GM21423 (cell line): ENCODE measurements around the gene CEP83.
"Not testable (repeated sequence)": the region's sequence is repeated elsewhere in the genome, so short reads cannot be mapped to it uniquely, and the experiment has no call there.

Source experiments
- ATAC-seq: cut with Tn5 transposase; IDR thresholded peaks from one replicate; pipeline ENCODE4 v1.9.1; 2021; ENCODE audit warnings: mild to moderate bottlenecking, moderate library complexity; ENCODE audit not compliant: unreplicated experiment

The CEP83 gene, protein sequence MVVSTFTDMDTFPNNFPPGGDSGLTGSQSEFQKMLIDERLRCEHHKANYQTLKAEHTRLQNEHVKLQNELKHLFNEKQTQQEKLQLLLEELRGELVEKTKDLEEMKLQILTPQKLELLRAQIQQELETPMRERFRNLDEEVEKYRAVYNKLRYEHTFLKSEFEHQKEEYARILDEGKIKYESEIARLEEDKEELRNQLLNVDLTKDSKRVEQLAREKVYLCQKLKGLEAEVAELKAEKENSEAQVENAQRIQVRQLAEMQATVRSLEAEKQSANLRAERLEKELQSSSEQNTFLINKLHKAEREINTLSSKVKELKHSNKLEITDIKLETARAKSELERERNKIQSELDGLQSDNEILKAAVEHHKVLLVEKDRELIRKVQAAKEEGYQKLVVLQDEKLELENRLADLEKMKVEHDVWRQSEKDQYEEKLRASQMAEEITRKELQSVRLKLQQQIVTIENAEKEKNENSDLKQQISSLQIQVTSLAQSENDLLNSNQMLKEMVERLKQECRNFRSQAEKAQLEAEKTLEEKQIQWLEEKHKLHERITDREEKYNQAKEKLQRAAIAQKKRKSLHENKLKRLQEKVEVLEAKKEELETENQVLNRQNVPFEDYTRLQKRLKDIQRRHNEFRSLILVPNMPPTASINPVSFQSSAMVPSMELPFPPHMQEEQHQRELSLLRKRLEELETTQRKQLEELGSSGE

GRCh38 chr12:94459728-94460615, at the start of gene CEP83:
Gene CEP83, minus strand, starts transcription at chr12:94459867. Its CDS starts 47,377 bp downstream, at chr12:94412490.
- peak; percentile 99 for ATAC-seq

- no peak for ATAC-seq
These were observed 49.6 kb upstream of the CEP83 start for GRCh38 chr12:94509317-94509716.

- ATAC-seq: no peak
These were observed 47.8 kb upstream of the CEP83 start for GRCh38 chr12:94507455-94507854.

- ATAC-seq: no peak
These were observed 44.7 kb upstream of the CEP83 start for GRCh38 chr12:94504386-94504785.

DNA sequence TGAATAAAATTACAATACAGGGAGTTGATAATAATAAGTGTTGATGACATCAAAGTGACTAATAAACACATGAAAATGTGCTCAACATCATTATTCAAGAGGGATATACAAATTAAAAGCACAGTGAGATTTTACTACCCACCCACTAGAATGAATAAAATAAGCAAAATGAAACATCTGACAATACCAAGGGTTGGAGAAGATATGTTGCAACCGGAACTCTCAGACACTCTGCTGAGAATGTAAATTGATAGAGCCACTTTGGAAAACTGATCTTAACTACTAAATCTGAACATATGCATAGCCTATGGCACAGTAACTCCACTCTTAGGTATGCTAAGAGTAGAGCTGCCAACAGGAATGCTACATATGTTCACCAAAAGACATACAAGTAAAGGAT, 44.0 kb upstream of the CEP83 start:
- no peak for ATAC-seq

DNA sequence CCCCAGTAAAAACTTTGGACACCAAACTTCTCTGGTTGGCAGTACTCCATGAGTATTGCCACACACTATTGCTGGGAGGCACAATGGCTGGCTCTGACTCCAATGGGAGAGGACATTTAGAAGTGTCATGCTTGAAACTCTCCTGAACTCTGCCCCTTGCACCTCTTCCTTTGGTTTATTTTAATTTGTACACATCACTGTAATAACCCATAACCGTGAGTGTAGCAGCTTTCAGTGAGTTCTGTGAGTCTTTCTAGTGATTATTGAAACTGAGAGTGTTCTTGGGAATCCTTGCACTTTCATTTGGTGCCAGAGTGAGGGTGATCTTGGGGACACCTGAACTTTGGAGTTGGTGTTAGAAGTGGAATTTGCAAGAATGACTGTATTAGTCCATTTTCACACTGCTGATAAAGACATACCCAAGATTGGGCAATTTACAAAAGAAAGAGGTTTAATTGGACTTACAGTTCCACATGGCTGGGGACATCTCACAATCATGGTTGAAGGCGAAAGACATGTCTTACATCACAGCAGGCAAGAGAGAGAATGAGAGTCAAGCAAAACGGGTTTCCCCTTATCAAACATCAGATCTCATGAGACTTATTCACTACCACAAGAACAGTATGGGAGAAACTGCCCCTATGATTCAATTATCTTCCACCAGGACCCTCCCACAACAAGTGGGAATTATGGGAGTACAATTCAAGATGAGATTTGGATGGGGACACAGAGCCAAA, 41.3 kb upstream of the CEP83 start:
- ATAC-seq: no peak

DNA sequence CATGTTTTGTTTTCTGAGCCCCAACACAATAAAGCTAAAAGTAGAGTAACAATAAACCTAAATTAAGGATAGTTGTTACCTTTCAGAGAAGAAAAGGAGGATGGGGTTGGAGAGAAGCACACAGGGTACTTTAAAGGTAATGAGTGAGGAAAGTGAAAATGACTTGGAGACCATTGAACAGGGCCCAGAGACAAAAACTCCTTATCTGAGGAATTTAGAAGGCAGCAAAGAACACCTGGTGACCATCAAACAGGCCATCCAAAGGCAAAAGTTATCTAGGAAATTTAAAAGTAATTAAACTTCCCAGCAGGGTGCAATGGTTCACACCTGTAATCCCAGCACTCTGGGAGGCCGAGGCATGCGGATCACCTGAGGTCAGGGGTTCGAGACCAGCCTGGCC, 39.0 kb upstream of the CEP83 start:
- ATAC-seq: no peak

DNA sequence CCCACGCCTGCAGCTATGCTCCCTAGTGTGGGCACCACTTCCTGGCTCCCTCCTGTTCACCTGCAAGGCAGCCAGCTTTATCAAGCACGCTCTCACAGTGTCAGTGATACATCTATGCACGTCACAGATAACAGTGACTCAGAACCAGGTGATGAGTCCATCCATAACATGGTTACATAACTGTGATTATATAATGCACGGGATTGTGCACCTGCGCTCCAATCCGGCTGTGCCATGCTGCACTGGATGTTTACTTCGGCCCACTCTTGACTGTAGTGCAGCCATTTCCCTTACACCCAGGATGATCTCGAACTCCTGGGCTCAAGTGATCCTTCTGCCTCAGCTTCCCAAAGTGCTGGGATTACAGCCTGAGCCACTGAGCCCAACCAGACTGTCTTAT, 38.4 kb upstream of the CEP83 start:
- ATAC-seq: no peak

- ATAC-seq: no peak
These were observed 35.9 kb upstream of the CEP83 start for GRCh38 chr12:94495445-94496115.

DNA sequence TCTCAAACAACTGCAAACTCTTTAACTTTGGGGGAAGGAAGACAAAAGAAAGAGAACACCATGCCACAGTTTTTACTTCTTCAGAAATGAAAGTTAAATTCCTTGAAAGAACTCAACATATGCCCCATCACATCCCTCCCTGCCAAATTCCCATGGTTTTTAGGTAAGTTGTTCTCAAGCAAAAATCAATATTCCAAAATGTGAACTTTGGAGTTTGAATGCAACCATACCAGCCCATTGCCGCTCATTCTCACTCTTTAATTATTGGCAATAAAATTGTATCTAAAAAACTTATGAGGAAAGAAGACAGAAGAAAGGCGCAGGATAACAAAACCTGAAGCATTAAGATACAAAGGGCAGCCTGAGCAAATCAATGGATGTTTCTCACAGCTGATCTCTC, 31.8 kb upstream of the CEP83 start:
- ATAC-seq: no peak

DNA sequence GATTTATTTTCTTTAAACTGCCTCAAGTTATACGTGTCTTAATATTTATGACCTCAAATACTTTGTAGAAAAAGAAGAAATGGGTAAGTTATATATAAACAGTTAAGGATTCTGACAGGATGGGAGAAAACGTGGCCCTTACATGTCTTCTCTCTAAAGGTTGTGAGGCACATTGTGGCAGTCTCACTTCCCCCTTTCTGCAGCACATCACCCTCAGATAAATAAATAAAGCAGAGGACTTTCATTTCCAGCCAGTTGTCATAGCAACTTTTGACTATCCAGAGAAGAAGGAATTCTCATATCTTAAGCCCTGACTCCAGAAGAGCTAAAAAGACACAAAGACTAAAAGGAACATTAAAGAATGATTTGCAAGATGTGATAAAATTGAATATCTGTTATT, 28.8 kb upstream of the CEP83 start:
- ATAC-seq: peak; percentile 96

- ATAC-seq: no peak
These were observed 22.1 kb upstream of the CEP83 start for GRCh38 chr12:94481734-94482133.

DNA sequence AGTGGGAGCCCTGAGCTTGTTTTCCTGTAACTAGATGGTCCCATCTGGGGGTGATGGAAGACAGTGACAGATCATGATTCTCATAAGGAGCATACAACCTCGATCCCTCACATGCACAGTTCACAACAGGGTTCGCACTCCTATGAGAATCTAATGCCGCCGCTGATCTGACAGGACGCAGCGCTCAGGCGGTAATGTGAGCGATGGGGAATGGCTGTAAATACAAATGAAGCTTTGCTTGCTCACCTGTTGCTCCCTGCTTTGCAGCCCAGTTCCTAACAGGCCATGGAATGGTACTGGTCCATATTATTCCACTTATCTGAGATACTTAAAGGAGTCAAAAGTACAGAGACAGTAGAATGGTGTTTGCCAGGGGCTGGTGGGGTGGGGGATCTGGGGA, 9.9 kb upstream of the CEP83 start:
- no peak for ATAC-seq

DNA sequence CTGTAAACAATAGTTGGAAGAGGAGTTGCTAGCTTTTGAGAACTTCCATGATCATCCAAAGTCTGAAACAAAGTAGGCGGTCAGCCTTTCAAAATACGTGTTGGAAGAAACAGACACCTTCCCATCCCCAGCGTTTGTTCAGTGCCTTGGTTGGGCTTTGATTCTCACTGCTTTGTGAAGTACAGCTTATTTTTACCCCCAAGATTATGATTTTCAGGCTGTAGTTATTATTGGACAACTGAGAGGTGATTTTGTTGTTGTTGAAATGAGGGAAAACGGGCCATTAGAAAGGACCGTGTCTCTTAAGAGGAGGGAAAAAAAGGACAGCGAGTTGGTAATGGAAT, 921 bp upstream of the CEP83 start:
- no peak for ATAC-seq

DNA sequence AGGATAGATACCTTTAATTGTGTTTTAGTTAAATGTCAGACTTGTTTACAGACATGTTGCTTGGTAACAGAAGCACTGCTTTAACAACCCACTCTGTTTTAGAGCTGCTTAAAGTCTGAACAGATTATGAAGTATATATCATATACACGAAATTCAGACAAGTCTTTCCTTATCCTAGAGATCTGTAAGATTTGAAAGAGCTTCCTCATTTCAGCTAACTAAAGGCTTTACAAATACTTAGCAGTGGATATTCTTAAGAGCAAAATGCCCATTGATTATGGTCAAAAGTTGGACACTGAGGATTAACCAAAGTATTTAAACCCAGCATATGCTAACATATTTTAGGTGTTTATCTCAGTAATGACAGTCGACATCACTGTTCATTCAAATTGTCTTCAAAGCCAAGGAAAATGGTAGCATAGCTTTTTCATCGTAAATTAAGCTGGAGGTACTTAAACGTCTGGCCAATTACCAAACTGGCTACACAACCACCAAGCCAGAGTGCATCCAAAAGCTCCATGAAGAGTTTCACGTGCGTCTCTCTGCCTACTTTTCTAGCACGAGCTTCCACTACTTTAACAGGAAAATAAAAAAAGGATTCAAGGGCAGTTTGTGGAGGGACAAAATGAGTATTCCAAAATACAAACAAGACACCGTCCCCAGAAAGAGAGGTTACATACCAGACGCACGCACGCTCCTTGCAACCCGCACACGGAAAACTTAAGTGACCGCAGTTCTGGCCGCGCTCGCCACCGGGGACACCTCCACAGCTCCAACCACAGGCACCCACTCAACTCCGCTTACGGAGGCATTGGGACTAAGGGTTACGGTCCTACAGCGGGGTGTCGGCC, 565 bp downstream of the CEP83 start:
- peak; percentile 36 for ATAC-seq

DNA sequence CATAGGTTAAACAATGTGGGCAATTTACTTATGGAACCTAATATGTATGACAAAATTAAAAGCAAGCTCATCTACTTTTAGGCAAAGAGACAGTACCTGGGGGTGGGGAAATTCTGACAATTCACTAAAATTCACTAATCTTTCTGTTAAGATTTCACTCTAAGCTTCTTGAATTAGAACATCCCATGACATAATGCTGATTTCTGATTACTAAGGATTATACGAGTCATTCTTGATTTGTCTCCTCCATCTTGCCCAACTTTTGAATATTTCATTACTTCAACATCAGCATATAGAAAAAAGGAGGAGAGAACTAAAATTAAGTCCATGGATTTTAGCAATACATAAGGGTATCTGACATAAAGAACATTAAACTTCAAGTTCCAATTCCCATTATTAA, 2.4 kb downstream of the CEP83 start:
- ATAC-seq: no peak

- not testable (repeated sequence) for ATAC-seq
These were observed 5.3 kb downstream of the CEP83 start for GRCh38 chr12:94454318-94454717.

GRCh38 chr12:94445662-94446061, 14.0 kb downstream of the CEP83 start:
- no peak for ATAC-seq

DNA sequence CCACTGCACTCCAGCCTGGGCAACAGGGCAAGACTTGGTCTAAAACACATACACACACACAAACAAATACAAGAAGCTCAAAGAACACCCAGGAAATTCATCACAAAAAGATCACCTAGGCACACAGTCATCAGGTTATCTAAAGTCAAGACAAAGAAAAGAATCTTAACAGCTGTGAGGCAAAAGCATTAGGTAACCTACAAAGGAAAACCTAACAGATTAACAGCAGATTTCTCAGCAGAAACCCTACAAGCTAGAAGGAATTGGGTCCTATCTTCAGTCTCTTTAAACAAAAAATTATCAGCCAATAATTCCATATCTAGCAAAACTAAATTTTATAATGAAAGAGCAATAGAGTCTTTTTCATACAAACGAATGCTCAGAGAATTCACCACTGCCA, 22.4 kb downstream of the CEP83 start:
- ATAC-seq: no peak
